Measurements from ENCODE around the gene OPA3. TPM values are rescaled to one million over a fixed set of nuclear protein-coding genes. Genes with fewer than 3 reads are reported as not detected.

The OPA3 gene
- total RNA-seq, 1 donor from 2014 or later: 3.7 TPM

- H3K36me3 ChIP-seq: no peaks in the 10 kb centered on the region
- H3K27me3 ChIP-seq: no peaks in the 10 kb centered on the region
- H3K4me3 ChIP-seq: no peak overlapping the region
- peaks cover 5% of the 10 kb centered on the region for H3K27me3 Mint-ChIP-seq (ENCODE audit: insufficient read depth, low read depth)
- DNase-seq (ENCODE audit: low spot score): peak; percentile 80
- H3K9me3 Mint-ChIP-seq: no peaks in the 10 kb centered on the region
- H3K79me2 ChIP-seq (ENCODE audit: low read depth): peaks cover 6% of the 10 kb centered on the region
- peaks cover 12% of the 10 kb centered on the region for H4K20me1 ChIP-seq (ENCODE audit: low read depth)
- H2AFZ ChIP-seq (replicated peaks): no peak overlapping the region
- TF ChIP-seq CTCF (IDR thresholded peaks at IDR 0.05) (peak; percentile 89), EZH2phosphoT487 (IDR thresholded peaks at IDR 0.05) (no peak)
- H3K4me1 Mint-ChIP-seq: peaks cover 3% of the 10 kb centered on the region
- peaks cover 6% of the 10 kb centered on the region for H3K36me3 Mint-ChIP-seq
- H3K9ac ChIP-seq: no peak overlapping the region
- H3K4me1 ChIP-seq: no peaks in the 10 kb centered on the region
- no peak overlapping the region for H3K27ac ChIP-seq
- H3K27ac Mint-ChIP-seq: peak overlapping the region; percentile 33
- no peak overlapping the region for H3K4me2 ChIP-seq
- H3K4me3 Mint-ChIP-seq: no peak overlapping the region
- H3K9me3 ChIP-seq (ENCODE audit: low read depth): no peaks in the 10 kb centered on the region
- H3F3A ChIP-seq (ENCODE audit: low read depth): peaks cover 26% of the 10 kb centered on the region
Observed at GRCh38 chr19:45569619-45570421, 14.8 kb downstream of the OPA3 start.

- DNase-seq (ENCODE audit: low spot score): no peak
- Mint-ChIP-seq H3K36me3 (peaks cover 6% of the 10 kb centered on the region), H3K27ac (no peak overlapping the region), H3K4me3 (no peak overlapping the region), H3K4me1 (peaks cover 3% of the 10 kb centered on the region), H3K9me3 (no peaks in the 10 kb centered on the region), H3K27me3 (ENCODE audit: insufficient read depth, low read depth) (peaks cover 5% of the 10 kb centered on the region)
- Histone ChIP-seq H3F3A (ENCODE audit: low read depth) (peaks cover 26% of the 10 kb centered on the region), H4K20me1 (ENCODE audit: low read depth) (peaks cover 12% of the 10 kb centered on the region), H3K36me3 (no peaks in the 10 kb centered on the region), H3K9ac (no peak overlapping the region), H3K4me3 (no peak overlapping the region), H3K4me2 (no peak overlapping the region), H2AFZ (replicated peaks) (no peak overlapping the region), H3K27me3 (no peaks in the 10 kb centered on the region), H3K9me3 (ENCODE audit: low read depth) (no peaks in the 10 kb centered on the region), H3K79me2 (ENCODE audit: low read depth) (peaks cover 6% of the 10 kb centered on the region), H3K4me1 (no peaks in the 10 kb centered on the region), H3K27ac (no peak overlapping the region)
- TF ChIP-seq CTCF (IDR thresholded peaks at IDR 0.05) (no peak), EZH2 (IDR thresholded peaks at IDR 0.05) (no peak), EZH2phosphoT487 (IDR thresholded peaks at IDR 0.05) (no peak)
Observed at GRCh38 chr19:45568732-45569131, 15.9 kb downstream of the OPA3 start.

DNA sequence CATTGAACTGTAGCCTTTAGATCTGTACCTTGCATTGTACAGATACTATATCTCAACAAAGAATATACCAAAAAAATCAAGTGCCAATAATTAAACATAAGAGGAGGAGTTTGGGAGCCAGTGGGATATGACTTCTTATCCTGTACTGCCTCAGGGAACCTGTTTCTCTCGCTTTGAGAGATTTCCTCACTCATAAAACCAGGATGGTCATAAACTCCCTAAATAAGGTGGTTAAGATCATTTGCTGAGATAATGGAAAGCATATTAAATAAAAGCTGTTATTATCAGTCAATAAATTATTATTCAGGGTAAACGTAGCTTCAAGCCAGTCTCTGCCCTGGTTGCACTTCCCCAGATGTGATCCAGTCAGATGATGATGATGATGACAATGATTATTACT is 17.0 kb downstream of the OPA3 start:
- no peak overlapping the region for H3K4me3 ChIP-seq
- H3K9me3 ChIP-seq (ENCODE audit: low read depth): no peaks in the 10 kb centered on the region
- TF ChIP-seq CTCF (IDR thresholded peaks at IDR 0.05): no peak
- TF ChIP-seq EZH2phosphoT487 (IDR thresholded peaks at IDR 0.05): no peak
- no peak for TF ChIP-seq EZH2 (IDR thresholded peaks at IDR 0.05)
- Mint-ChIP-seq H3K27me3 (ENCODE audit: insufficient read depth, low read depth) (peaks cover 3% of the 10 kb centered on the region), H3K27ac (no peak overlapping the region), H3K4me3 (no peak overlapping the region), H3K9me3 (no peaks in the 10 kb centered on the region), H3K36me3 (peaks cover 2% of the 10 kb centered on the region), H3K4me1 (peaks cover 3% of the 10 kb centered on the region)
- H3K9ac ChIP-seq: no peak overlapping the region
- no peaks in the 10 kb centered on the region for H3K36me3 ChIP-seq
- peaks cover 19% of the 10 kb centered on the region for H3F3A ChIP-seq (ENCODE audit: low read depth)
- peaks cover 6% of the 10 kb centered on the region for H3K79me2 ChIP-seq (ENCODE audit: low read depth)
- H3K27me3 ChIP-seq: no peaks in the 10 kb centered on the region
- H3K4me2 ChIP-seq: no peak overlapping the region
- H3K4me1 ChIP-seq: no peaks in the 10 kb centered on the region
- H4K20me1 ChIP-seq (ENCODE audit: low read depth): peaks cover 12% of the 10 kb centered on the region
- no peak overlapping the region for H2AFZ ChIP-seq (replicated peaks)
- H3K27ac ChIP-seq: no peak overlapping the region
- no peak for DNase-seq (ENCODE audit: low spot score)
